Calu3 (cell line): ENCODE measurements around the gene BOK. TPM values are rescaled to one million over a fixed set of nuclear protein-coding genes. Genes with fewer than 3 reads are reported as not detected.
"Not testable (repeated sequence)": the region's sequence is repeated elsewhere in the genome, so short reads cannot be mapped to it uniquely, and the experiment has no call there.

ENCODE experiments used
- BruUV-seq: library from RNA; stranded (reverse); fragments of 400-500 nt; replicated peaks from 2 replicates; lab custom pipeline; 2021; lab: Mats Ljungman, UMichigan
- CTCF ChIA-PET: fragments of 300-600 bp; sonication (Branson Sonifier 250); formaldehyde crosslinking; loops from one replicate; lab custom pipeline; 2022; ENCODE audit warnings: antibody characterized with exemption; lab: Charles Lee
- DNase-seq: peaks from one replicate; pipeline ENCODE4 v3.0.0; 2022
- H3K27ac Mint-ChIP-seq: one replicate; pipeline ENCODE4 v1.8.0; 2022; ENCODE audit warnings: mixed read lengths; ENCODE audit not compliant: unreplicated experiment
- H3K27me3 Mint-ChIP-seq: one replicate; pipeline ENCODE4 v1.8.0; 2022; ENCODE audit warnings: mixed read lengths; ENCODE audit not compliant: unreplicated experiment
- H3K36me3 Mint-ChIP-seq: one replicate; pipeline ENCODE4 v1.8.0; 2022; ENCODE audit warnings: mild to moderate bottlenecking, moderate library complexity, mixed read lengths; ENCODE audit not compliant: insufficient read depth, unreplicated experiment
- H3K4me1 Mint-ChIP-seq: one replicate; pipeline ENCODE4 v1.8.0; 2022; ENCODE audit warnings: mild to moderate bottlenecking, low read depth, mixed read lengths; ENCODE audit not compliant: unreplicated experiment
- H3K4me3 Mint-ChIP-seq: one replicate; pipeline ENCODE4 v1.8.0; 2022; ENCODE audit warnings: mild to moderate bottlenecking, low read depth, moderate library complexity, mixed read lengths; ENCODE audit not compliant: unreplicated experiment
- H3K9me3 Mint-ChIP-seq: one replicate; pipeline ENCODE4 v1.8.0; 2022; ENCODE audit warnings: low read depth, mixed read lengths; ENCODE audit not compliant: unreplicated experiment
- CTCF ChIP-seq: fragments of 200-600 bp; IDR thresholded peaks from one replicate; pipeline ENCODE4 v1.8.0; 2022; ENCODE audit warnings: antibody characterized with exemption; ENCODE audit not compliant: unreplicated experiment
- intact Hi-C: fragments of 100-400 bp; cut with micrococcal nuclease; formaldehyde crosslinking; loops from one replicate; pipeline ENCODE4 v1.10.0; 2022; ENCODE audit not compliant: unreplicated experiment
- total RNA-seq: library from RNA; stranded (reverse); gene quantifications from 2 replicates; pipeline ENCODE4 v1.2.3, GENCODE V29; 2022

Gene BOK
- total RNA-seq, 1 experiment from 2014 or later: 30.1 TPM

GRCh38 chr2:241522477-241522876, 36.1 kb upstream of the BOK start:
- DNase-seq: no peak
- intact Hi-C loops: no loop called here
- Mint-ChIP-seq H3K9me3 (peaks cover 2% of the 10 kb centered on the region), H3K4me3 (no peak overlapping the region), H3K27ac (no peak overlapping the region), H3K36me3 (peaks cover 2% of the 10 kb centered on the region), H3K4me1 (peaks cover 12% of the 10 kb centered on the region), H3K27me3 (peaks cover 27% of the 10 kb centered on the region)
- CTCF ChIA-PET: no interaction called here
- TF ChIP-seq CTCF: no peak
- no TSS peak for BruUV-seq

- H3K36me3 Mint-ChIP-seq, H3K4me1 Mint-ChIP-seq, H3K27ac Mint-ChIP-seq, DNase-seq, BruUV-seq, CTCF ChIA-PET, intact Hi-C loops, H3K4me3 Mint-ChIP-seq, H3K9me3 Mint-ChIP-seq: not testable (repeated sequence)
- peaks cover 52% of the 10 kb centered on the region for H3K27me3 Mint-ChIP-seq
These were observed 32.4 kb upstream of the BOK start for GRCh38 chr2:241525818-241526780.

GRCh38 chr2:241530571-241530970, 28.0 kb upstream of the BOK start:
- TF ChIP-seq CTCF: no peak
- intact Hi-C loops: no loop called here
- no peak overlapping the region for H3K27ac Mint-ChIP-seq
- CTCF ChIA-PET: no interaction called here
- no peak for DNase-seq
- peaks cover 55% of the 10 kb centered on the region for H3K27me3 Mint-ChIP-seq
- no peaks in the 10 kb centered on the region for H3K9me3 Mint-ChIP-seq
- no peaks in the 10 kb centered on the region for H3K36me3 Mint-ChIP-seq
- no peak overlapping the region for H3K4me3 Mint-ChIP-seq
- H3K4me1 Mint-ChIP-seq: peaks cover 9% of the 10 kb centered on the region
- BruUV-seq: no TSS peak

- no peak for DNase-seq
- H3K27me3 Mint-ChIP-seq: peaks cover 48% of the 10 kb centered on the region
- no peak for TF ChIP-seq CTCF
- no peaks in the 10 kb centered on the region for H3K36me3 Mint-ChIP-seq
- H3K4me3 Mint-ChIP-seq: no peak overlapping the region
- BruUV-seq: no TSS peak
- H3K4me1 Mint-ChIP-seq: peaks cover 4% of the 10 kb centered on the region
- H3K27ac Mint-ChIP-seq: no peak overlapping the region
- intact Hi-C loops: no loop called here
- H3K9me3 Mint-ChIP-seq: no peaks in the 10 kb centered on the region
- CTCF ChIA-PET: no interaction called here
These were observed 27.3 kb upstream of the BOK start for GRCh38 chr2:241531161-241531722.
